Measurements from ENCODE around the gene SMYD3.
A peak's percentile ranks its signal among the peaks of the same experiment; 100 is the strongest.

The SMYD3 gene

GRCh38 chr1:245903851-245904250 is 603.2 kb downstream of the SMYD3 start:
- no peaks in the 10 kb centered on the region for H3K79me2 ChIP-seq (ENCODE audit: control insufficient read depth, low read length)
- no peaks in the 10 kb centered on the region for H3K9me2 ChIP-seq (replicated peaks; ENCODE audit: control insufficient read depth, low read length)
- no peak overlapping the region for H3K27ac ChIP-seq (ENCODE audit: low read depth, low read length)
- TF ChIP-seq EZH2phosphoT487 (IDR thresholded peaks at IDR 0.05; ENCODE audit: borderline replicate concordance, low read length) (no peak), CTCF (IDR thresholded peaks at IDR 0.05; ENCODE audit: low read depth, low read length, poor library complexity, severe bottlenecking) (no peak)
- H4K20me1 ChIP-seq (ENCODE audit: control insufficient read depth, insufficient read depth, low read depth, low read length), result no peaks in the 10 kb centered on the region
- H3K4me2 ChIP-seq (ENCODE audit: low read length), result no peak overlapping the region
- H3K27me3 ChIP-seq (ENCODE audit: control insufficient read depth, low read length), result no peaks in the 10 kb centered on the region
- H3K36me3 ChIP-seq (ENCODE audit: control insufficient read depth, low read length), result no peaks in the 10 kb centered on the region; the same call in 1 of the 2 replicates
- H3K4me1 ChIP-seq (ENCODE audit: control insufficient read depth, low read length), result peaks cover 44% of the 10 kb centered on the region
- H3F3A ChIP-seq (ENCODE audit: control insufficient read depth, insufficient read depth), result no peaks in the 10 kb centered on the region
- no peak overlapping the region for H3K4me3 ChIP-seq (ENCODE audit: low read length)
- no peaks in the 10 kb centered on the region for H3K9me3 ChIP-seq (ENCODE audit: control insufficient read depth, insufficient read depth, low read length)

DNA sequence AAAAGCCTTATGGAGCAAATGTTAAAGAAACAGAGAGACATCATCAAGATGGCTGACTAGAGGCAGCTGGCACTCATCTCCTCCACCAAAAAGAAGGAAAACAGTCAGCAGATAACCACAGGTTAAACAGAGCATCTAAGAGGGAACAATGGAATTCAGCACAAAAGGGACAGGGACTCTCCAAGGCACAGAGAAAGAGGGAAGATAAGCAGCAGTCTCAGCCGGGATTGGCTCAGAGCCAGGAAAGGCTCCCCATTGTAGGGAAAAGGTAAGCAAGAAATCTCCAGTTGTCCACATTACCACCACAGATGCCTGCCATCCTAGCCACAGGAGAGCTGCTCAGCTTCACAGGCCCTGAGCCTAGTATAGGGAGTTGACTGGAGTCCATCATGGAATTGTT is 605.5 kb downstream of the SMYD3 start:
- H3K4me2 ChIP-seq (ENCODE audit: low read length), result peak overlapping the region; percentile 6; the same call in 1 of the 2 replicates
- H3F3A ChIP-seq (ENCODE audit: control insufficient read depth, insufficient read depth), result no peaks in the 10 kb centered on the region
- no peaks in the 10 kb centered on the region for H3K79me2 ChIP-seq (ENCODE audit: control insufficient read depth, low read length)
- no peak for TF ChIP-seq CTCF (IDR thresholded peaks at IDR 0.05; ENCODE audit: low read depth, low read length, poor library complexity, severe bottlenecking)
- TF ChIP-seq EZH2phosphoT487 (IDR thresholded peaks at IDR 0.05; ENCODE audit: borderline replicate concordance, low read length), result no peak
- no peak overlapping the region for H3K4me3 ChIP-seq (ENCODE audit: low read length)
- H3K36me3 ChIP-seq (ENCODE audit: control insufficient read depth, low read length), result no peaks in the 10 kb centered on the region; the same call in 1 of the 2 replicates
- H3K9me3 ChIP-seq (ENCODE audit: control insufficient read depth, insufficient read depth, low read length), result no peaks in the 10 kb centered on the region
- no peak overlapping the region for H3K27ac ChIP-seq (ENCODE audit: low read depth, low read length)
- H3K27me3 ChIP-seq (ENCODE audit: control insufficient read depth, low read length), result no peaks in the 10 kb centered on the region
- H3K4me1 ChIP-seq (ENCODE audit: control insufficient read depth, low read length), result peaks cover 58% of the 10 kb centered on the region
- no peaks in the 10 kb centered on the region for H3K9me2 ChIP-seq (replicated peaks; ENCODE audit: control insufficient read depth, low read length)
- H4K20me1 ChIP-seq (ENCODE audit: control insufficient read depth, insufficient read depth, low read depth, low read length), result no peaks in the 10 kb centered on the region

DNA sequence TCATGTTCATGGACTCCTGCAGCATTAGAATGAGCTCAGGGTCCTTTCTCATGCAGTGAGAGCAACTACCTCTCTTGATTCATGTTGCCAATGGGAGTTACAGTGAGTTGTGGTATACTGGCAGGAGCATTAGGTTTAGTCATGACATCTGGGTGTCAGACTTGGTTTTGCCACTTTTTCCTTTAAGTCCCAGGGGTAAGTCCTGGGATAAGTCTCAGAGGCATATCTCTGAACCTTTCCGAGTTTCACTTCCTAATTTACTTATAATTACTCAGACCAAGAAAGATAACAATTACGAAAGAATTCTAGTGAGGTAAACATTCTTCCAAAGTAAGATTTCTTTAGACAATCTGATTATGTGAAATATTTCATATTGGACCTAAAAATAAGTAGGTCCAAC is 606.0 kb downstream of the SMYD3 start:
- no peaks in the 10 kb centered on the region for H3K9me2 ChIP-seq (replicated peaks; ENCODE audit: control insufficient read depth, low read length)
- no peaks in the 10 kb centered on the region for H3K79me2 ChIP-seq (ENCODE audit: control insufficient read depth, low read length)
- H4K20me1 ChIP-seq (ENCODE audit: control insufficient read depth, insufficient read depth, low read depth, low read length), result no peaks in the 10 kb centered on the region
- H3K4me3 ChIP-seq (ENCODE audit: low read length), result no peak overlapping the region
- H3K27ac ChIP-seq (ENCODE audit: low read depth, low read length), result no peak overlapping the region
- H3K4me2 ChIP-seq (ENCODE audit: low read length), result peak overlapping the region; percentile 6
- H3K9me3 ChIP-seq (ENCODE audit: control insufficient read depth, insufficient read depth, low read length), result no peaks in the 10 kb centered on the region
- TF ChIP-seq CTCF (IDR thresholded peaks at IDR 0.05; ENCODE audit: low read depth, low read length, poor library complexity, severe bottlenecking) (no peak), EZH2phosphoT487 (IDR thresholded peaks at IDR 0.05; ENCODE audit: borderline replicate concordance, low read length) (no peak)
- H3K36me3 ChIP-seq (ENCODE audit: control insufficient read depth, low read length), result no peaks in the 10 kb centered on the region; the same call in 1 of the 2 replicates
- H3F3A ChIP-seq (ENCODE audit: control insufficient read depth, insufficient read depth), result no peaks in the 10 kb centered on the region
- H3K4me1 ChIP-seq (ENCODE audit: control insufficient read depth, low read length), result peaks cover 58% of the 10 kb centered on the region
- H3K27me3 ChIP-seq (ENCODE audit: control insufficient read depth, low read length), result no peaks in the 10 kb centered on the region

Data from DOHH2 (cell line).